ENCODE data around the gene RGS5. TPM values are rescaled to one million over a fixed set of nuclear protein-coding genes. Genes with fewer than 3 reads are reported as not detected.

Gene RGS5
- total and polyA plus RNA-seq, 2 donors (not counting 1 experiment from before 2014, with no cell fraction given): 0.64 to 1.2 TPM

DNA sequence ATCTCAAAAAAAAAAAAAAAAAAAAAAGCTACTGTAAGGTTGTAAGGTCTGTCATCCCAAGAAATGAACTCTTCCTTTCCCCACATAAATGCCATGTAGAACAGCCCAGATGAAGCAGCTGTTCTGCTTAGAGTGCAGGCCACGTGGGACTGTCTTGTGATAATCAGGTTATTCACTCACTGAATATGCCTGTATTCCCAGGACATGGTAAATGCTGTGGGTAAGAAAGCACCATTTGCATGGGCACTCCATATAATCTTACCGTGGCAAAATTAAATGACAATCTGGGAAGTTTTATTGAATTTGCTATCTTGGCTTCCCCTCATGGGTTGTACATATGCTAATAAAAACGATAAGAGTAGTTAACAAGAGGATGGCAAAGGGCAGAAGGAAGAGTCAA lies 13.8 kb downstream of the RGS5 start:
- WGBS (ENCODE audit: insufficient coverage): 83% methylated on average over 2 of the region's 3 CpGs
- intact Hi-C loops (cut with micrococcal nuclease): no loop called here
- no peaks in the 10 kb centered on the region for H3K79me2 ChIP-seq (ENCODE audit: control insufficient read depth, insufficient read depth, low read length)
- Mint-ChIP-seq H3K27ac (no peak overlapping the region), H3K4me1 (no peaks in the 10 kb centered on the region), H3K9me3 (ENCODE audit: insufficient read depth) (no peaks in the 10 kb centered on the region), H3K27me3 (peaks cover 16% of the 10 kb centered on the region), H3K4me3 (no peak overlapping the region)
- H3K9ac ChIP-seq (ENCODE audit: low read length): no peak overlapping the region
- no peaks in the 10 kb centered on the region for H3K9me3 ChIP-seq (ENCODE audit: control extremely low read depth in 1 of 3, control insufficient read depth in 2 of 3, insufficient read depth in 1 of 3, low read length in 2 of 3)
- CTCF ChIA-PET: no interaction called here
- H3K4me1 ChIP-seq (ENCODE audit: control insufficient read depth in 2 of 2, insufficient read depth in 2 of 2, low read length in 2 of 2): no peaks in the 10 kb centered on the region
- no peak for DNase-seq
- no peaks in the 10 kb centered on the region for H3K36me3 ChIP-seq (replicated peaks in 1 of 2; ENCODE audit: control extremely low read depth in 1 of 2, control insufficient read depth in 1 of 2, extremely low read depth in 1 of 2, insufficient read depth in 2 of 2, low read length in 1 of 2)
- POLR2A ChIA-PET: no interaction called here
- H4K20me1 ChIP-seq (ENCODE audit: control insufficient read depth, insufficient read depth, low read length, poor library complexity, severe bottlenecking): no peaks in the 10 kb centered on the region
- H3K27ac ChIP-seq (ENCODE audit: low read length in 2 of 2): no peak overlapping the region
- TF ChIP-seq EZH2 (IDR thresholded peaks at IDR 0.05; ENCODE audit: borderline replicate concordance, insufficient read depth, low read depth, low read length, poor library complexity, severe bottlenecking): no peak
- TF ChIP-seq, protein P1, sequence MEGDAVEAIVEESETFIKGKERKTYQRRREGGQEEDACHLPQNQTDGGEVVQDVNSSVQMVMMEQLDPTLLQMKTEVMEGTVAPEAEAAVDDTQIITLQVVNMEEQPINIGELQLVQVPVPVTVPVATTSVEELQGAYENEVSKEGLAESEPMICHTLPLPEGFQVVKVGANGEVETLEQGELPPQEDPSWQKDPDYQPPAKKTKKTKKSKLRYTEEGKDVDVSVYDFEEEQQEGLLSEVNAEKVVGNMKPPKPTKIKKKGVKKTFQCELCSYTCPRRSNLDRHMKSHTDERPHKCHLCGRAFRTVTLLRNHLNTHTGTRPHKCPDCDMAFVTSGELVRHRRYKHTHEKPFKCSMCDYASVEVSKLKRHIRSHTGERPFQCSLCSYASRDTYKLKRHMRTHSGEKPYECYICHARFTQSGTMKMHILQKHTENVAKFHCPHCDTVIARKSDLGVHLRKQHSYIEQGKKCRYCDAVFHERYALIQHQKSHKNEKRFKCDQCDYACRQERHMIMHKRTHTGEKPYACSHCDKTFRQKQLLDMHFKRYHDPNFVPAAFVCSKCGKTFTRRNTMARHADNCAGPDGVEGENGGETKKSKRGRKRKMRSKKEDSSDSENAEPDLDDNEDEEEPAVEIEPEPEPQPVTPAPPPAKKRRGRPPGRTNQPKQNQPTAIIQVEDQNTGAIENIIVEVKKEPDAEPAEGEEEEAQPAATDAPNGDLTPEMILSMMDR (IDR thresholded peaks at IDR 0.05): no peak
- H3K4me2 ChIP-seq (replicated peaks; ENCODE audit: low read depth, low read length, poor library complexity, severe bottlenecking): no peak overlapping the region
- H3K4me3 ChIP-seq (ENCODE audit: control extremely low read depth in 1 of 5, extremely low read depth in 1 of 5, insufficient read depth in 1 of 5, low read depth in 2 of 5, low read length in 4 of 5): no peak overlapping the region
- no peaks in the 10 kb centered on the region for H3K27me3 ChIP-seq (replicated peaks in 1 of 4; ENCODE audit: control extremely low read depth in 1 of 4, control insufficient read depth in 3 of 4, insufficient read depth in 4 of 4, low read length in 3 of 4)
- ATAC-seq (ENCODE audit: low read depth): no peak
- H2AFZ ChIP-seq (ENCODE audit: insufficient read depth, low read depth, low read length, poor library complexity, severe bottlenecking): no peak overlapping the region

DNA sequence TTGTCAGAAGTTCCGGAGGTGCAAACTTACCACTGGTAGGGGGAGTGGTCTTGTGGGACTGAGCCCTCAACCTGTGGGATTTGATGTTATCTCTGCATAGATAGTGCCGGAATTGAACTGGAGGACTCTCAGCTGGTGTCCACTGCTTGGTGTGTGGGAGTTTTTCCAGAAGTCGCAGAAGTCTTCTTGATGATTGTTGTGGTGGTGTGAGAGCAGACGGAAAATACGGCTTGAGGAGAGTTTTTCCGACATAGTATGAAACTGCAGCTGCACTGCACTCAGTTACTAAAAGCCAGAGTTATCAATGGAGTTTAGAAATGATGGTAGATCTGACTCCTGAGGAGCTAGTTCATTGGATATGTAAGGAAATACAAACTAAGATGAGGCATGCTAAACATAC lies 14.9 kb downstream of the RGS5 start:
- no peaks in the 10 kb centered on the region for H3K4me1 Mint-ChIP-seq
- Histone ChIP-seq H3K4me2 (replicated peaks; ENCODE audit: low read depth, low read length, poor library complexity, severe bottlenecking) (no peak overlapping the region), H3K4me1 (ENCODE audit: control insufficient read depth in 2 of 2, insufficient read depth in 2 of 2, low read length in 2 of 2) (no peaks in the 10 kb centered on the region), H3K27me3 (replicated peaks in 1 of 4; ENCODE audit: control extremely low read depth in 1 of 4, control insufficient read depth in 3 of 4, insufficient read depth in 4 of 4, low read length in 3 of 4) (no peaks in the 10 kb centered on the region), H3K4me3 (ENCODE audit: control extremely low read depth in 1 of 5, extremely low read depth in 1 of 5, insufficient read depth in 1 of 5, low read depth in 2 of 5, low read length in 4 of 5) (no peak overlapping the region), H3K9me3 (ENCODE audit: control extremely low read depth in 1 of 3, control insufficient read depth in 2 of 3, insufficient read depth in 1 of 3, low read length in 2 of 3) (no peaks in the 10 kb centered on the region), H2AFZ (ENCODE audit: insufficient read depth, low read depth, low read length, poor library complexity, severe bottlenecking) (no peak overlapping the region), H3K9ac (ENCODE audit: low read length) (no peak overlapping the region), H4K20me1 (ENCODE audit: control insufficient read depth, insufficient read depth, low read length, poor library complexity, severe bottlenecking) (no peaks in the 10 kb centered on the region), H3K36me3 (replicated peaks in 1 of 2; ENCODE audit: control extremely low read depth in 1 of 2, control insufficient read depth in 1 of 2, extremely low read depth in 1 of 2, insufficient read depth in 2 of 2, low read length in 1 of 2) (no peaks in the 10 kb centered on the region), H3K27ac (ENCODE audit: low read length in 2 of 2) (no peak overlapping the region), H3K79me2 (ENCODE audit: control insufficient read depth, insufficient read depth, low read length) (no peaks in the 10 kb centered on the region)
- ATAC-seq (ENCODE audit: low read depth): no peak
- intact Hi-C loops (cut with micrococcal nuclease): no loop called here
- H3K4me3 Mint-ChIP-seq: no peak overlapping the region
- CTCF ChIA-PET: no interaction called here
- H3K27ac Mint-ChIP-seq: no peak overlapping the region
- POLR2A ChIA-PET: no interaction called here
- no peaks in the 10 kb centered on the region for H3K9me3 Mint-ChIP-seq (ENCODE audit: insufficient read depth)
- no peak for TF ChIP-seq EZH2 (IDR thresholded peaks at IDR 0.05; ENCODE audit: borderline replicate concordance, insufficient read depth, low read depth, low read length, poor library complexity, severe bottlenecking)
- TF ChIP-seq, protein P1 (IDR thresholded peaks at IDR 0.05): no peak
- WGBS (ENCODE audit: insufficient coverage): over 99% methylated on average over 6 of the region's 6 CpGs
- DNase-seq: no peak
- peaks cover 16% of the 10 kb centered on the region for H3K27me3 Mint-ChIP-seq

Measured in B cell (primary cell).